Thyroid gland (tissue), 4 donors: ENCODE results near the gene C10orf95.

Experiments
- POLR2A ChIP-seq, 2 donors: fragments of 450-650 bp; IDR thresholded peaks; one replicate each; pipeline ENCODE4 v1.6.1; 2017; ENCODE audit warnings: antibody characterized with exemption in 2 of 2, mild to moderate bottlenecking in 2 of 2, moderate library complexity in 1 of 2
- TF ChIP-seq, protein P1 (sequence below), 6 experiments: fragments of 200-600 bp in 3 of 6; fragments of 450-650 bp in 3 of 6; sonication (generic) in 3 of 6; IDR thresholded peaks; one replicate each; pipeline ENCODE4 v1.5.1; 2016 to 2019; ENCODE audit warnings: antibody characterized with exemption in 6 of 6, mild to moderate bottlenecking in 2 of 6, inconsistent platforms in 1 of 6, moderate library complexity in 1 of 6

DNA sequence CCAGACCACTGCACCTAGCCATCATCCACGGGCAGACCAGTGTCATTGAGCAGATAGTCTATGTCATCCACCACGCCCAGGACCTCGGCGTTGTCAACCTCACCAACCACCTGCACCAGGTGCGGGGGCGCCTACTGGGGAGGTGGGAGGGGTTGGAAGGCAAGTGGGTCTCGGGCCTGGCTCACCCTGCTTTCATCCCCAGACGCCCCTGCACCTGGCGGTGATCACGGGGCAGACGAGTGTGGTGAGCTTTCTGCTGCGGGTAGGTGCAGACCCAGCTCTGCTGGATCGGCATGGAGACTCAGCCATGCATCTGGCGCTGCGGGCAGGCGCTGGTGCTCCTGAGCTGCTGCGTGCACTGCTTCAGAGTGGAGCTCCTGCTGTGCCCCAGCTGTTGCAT, 51.3 kb downstream of the C10orf95 start:
- TF ChIP-seq, protein P1, sequence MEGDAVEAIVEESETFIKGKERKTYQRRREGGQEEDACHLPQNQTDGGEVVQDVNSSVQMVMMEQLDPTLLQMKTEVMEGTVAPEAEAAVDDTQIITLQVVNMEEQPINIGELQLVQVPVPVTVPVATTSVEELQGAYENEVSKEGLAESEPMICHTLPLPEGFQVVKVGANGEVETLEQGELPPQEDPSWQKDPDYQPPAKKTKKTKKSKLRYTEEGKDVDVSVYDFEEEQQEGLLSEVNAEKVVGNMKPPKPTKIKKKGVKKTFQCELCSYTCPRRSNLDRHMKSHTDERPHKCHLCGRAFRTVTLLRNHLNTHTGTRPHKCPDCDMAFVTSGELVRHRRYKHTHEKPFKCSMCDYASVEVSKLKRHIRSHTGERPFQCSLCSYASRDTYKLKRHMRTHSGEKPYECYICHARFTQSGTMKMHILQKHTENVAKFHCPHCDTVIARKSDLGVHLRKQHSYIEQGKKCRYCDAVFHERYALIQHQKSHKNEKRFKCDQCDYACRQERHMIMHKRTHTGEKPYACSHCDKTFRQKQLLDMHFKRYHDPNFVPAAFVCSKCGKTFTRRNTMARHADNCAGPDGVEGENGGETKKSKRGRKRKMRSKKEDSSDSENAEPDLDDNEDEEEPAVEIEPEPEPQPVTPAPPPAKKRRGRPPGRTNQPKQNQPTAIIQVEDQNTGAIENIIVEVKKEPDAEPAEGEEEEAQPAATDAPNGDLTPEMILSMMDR (IDR thresholded peaks at IDR 0.05) = no peak
- TF ChIP-seq POLR2A (IDR thresholded peaks at IDR 0.05) = no peak
